ENCODE results near the gene CPT1C.

The CPT1C gene

GRCh38 chr19:49682274-49682673 is 8.6 kb upstream of the CPT1C start:
- no peak for DNase-seq

- no peak for DNase-seq
Observed at GRCh38 chr19:49683814-49684250, 7.1 kb upstream of the CPT1C start.

- DNase-seq, result no peak
Observed at GRCh38 chr19:49684251-49684982, 6.5 kb upstream of the CPT1C start.

GRCh38 chr19:49684983-49685553 is 5.8 kb upstream of the CPT1C start:
- no peak for DNase-seq

GRCh38 chr19:49685845-49686332 is 5.0 kb upstream of the CPT1C start:
- DNase-seq, result no peak

- DNase-seq, result no peak
Observed at GRCh38 chr19:49686503-49687088, 4.3 kb upstream of the CPT1C start.

GRCh38 chr19:49687150-49687549 is 3.8 kb upstream of the CPT1C start:
- no peak for DNase-seq

- DNase-seq, result no peak
Observed at GRCh38 chr19:49687566-49688316, 3.2 kb upstream of the CPT1C start.

- no peak for DNase-seq
Observed at GRCh38 chr19:49688531-49689132, 2.3 kb upstream of the CPT1C start.

- DNase-seq, result no peak
Observed at GRCh38 chr19:49689133-49690078, 1.5 kb upstream of the CPT1C start, which contains the start of gene ADM5. Gene ADM5, plus strand, starts transcription at chr19:49689594. Its CDS starts 244 bp downstream, at chr19:49689838.

GRCh38 chr19:49690079-49690655 is 749 bp upstream of the CPT1C start:
- DNase-seq, result no peak

- DNase-seq, result peak; percentile 85
Observed at GRCh38 chr19:49691243-49692146, 579 bp downstream of the CPT1C start.

- no peak for DNase-seq
Observed at GRCh38 chr19:49692147-49692506, 1.2 kb downstream of the CPT1C start.

- DNase-seq, result no peak
Observed at GRCh38 chr19:49696115-49696514, 5.2 kb downstream of the CPT1C start.

GRCh38 chr19:49696865-49697264 is 5.9 kb downstream of the CPT1C start:
- DNase-seq, result no peak

- no peak for DNase-seq
Observed at GRCh38 chr19:49699364-49699763, 8.4 kb downstream of the CPT1C start.

GRCh38 chr19:49700563-49700962 is 9.6 kb downstream of the CPT1C start:
- no peak for DNase-seq

GRCh38 chr19:49701271-49701786 is 10.4 kb downstream of the CPT1C start:
- DNase-seq, result no peak

GRCh38 chr19:49704888-49705642 is 14.1 kb downstream of the CPT1C start:
- DNase-seq, result no peak
